ENCODE data around the gene MTRFR. TPM values are rescaled to one million over a fixed set of nuclear protein-coding genes. Genes with fewer than 3 reads are reported as not detected.

Gene MTRFR
- total RNA-seq (45.5 and 49.0 TPM in 2 replicates), polyA plus RNA-seq (18.7 and 25.0 TPM in 2 replicates), polyA minus RNA-seq (19.6 and 30.5 TPM in 2 replicates)
- total RNA-seq (2013), result 23.7 TPM

DNA sequence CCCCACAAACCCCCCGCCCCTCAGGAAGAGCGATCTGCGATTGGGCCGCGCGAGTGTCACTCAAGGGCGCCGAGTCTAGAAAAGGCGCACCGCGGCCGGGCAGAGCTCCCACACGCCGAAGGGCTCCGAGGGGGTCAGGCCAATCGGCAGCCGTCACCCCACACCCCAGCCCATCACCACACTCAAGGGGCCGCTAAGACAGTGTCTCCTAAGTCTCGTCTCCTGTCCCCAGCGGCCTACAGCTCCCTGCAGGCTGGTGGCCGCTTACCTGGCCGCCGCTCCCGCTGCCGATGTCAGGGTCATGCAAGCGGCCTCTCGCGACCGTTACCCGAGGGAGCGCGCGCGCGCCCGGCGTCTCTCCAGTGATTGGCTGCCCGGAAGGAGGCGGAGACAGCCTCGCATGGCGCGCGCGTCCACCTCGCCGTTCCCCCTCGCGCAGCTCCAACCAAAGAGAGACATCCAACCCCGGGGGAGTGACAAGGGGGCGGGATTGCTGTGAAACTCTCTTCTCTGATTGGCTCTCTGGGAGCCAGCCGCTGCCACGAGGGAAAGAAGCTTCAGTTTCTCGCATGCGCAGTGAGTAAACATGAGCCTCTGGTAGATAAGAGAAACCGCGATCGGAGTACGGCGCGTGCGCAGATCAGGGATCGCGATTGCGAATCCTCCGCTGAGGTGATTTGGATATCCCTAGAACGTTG, at the start of gene MTRFR, which contains the start of gene MPHOSPH9:
MTRFR (plus strand) TSS at position 630 of the 698 bp plus-strand sequence. CDS start 20,239 bp downstream, outside the sequence.
MPHOSPH9 (minus strand) TSS at position 335 of the 698 bp plus-strand sequence. CDS start 2,777 bp downstream, outside the sequence.
- CTCF ChIA-PET, result interaction anchor here (0.6 to 4.2 kb wide), 14 partner anchors 10 to 595 kb away, joined by 3 to 31 read pairs (median 3); no protein-coding TSS in a partner anchor
- H3K79me2 ChIP-seq (ENCODE audit: control insufficient read depth, insufficient read depth, low read length), result peaks cover 71% of the 10 kb centered on the region
- H3K4me3 ChIP-seq (ENCODE audit: control extremely low read depth in 1 of 5, extremely low read depth in 1 of 5, insufficient read depth in 1 of 5, low read depth in 2 of 5, low read length in 4 of 5), result peak within 1 kb of the TSS; percentile 88 to 99 (median 96)
- H3K9me3 ChIP-seq (ENCODE audit: control extremely low read depth in 1 of 3, control insufficient read depth in 2 of 3, insufficient read depth in 1 of 3, low read length in 2 of 3), result no peaks in the 10 kb centered on the region
- intact Hi-C loops (cut with micrococcal nuclease), result loop anchor here (1.0 to 5.0 kb wide), 8 partner anchors 82 to 740 kb away; partner anchors contain the start of genes CCDC92, KMT5A, PITPNM2 and ZNF664
- peak; percentile 100 for DNase-seq
- H4K20me1 ChIP-seq (ENCODE audit: control insufficient read depth, insufficient read depth, low read length, poor library complexity, severe bottlenecking), result peaks cover 23% of the 10 kb centered on the region
- H3K9ac ChIP-seq (ENCODE audit: low read length), result peak within 1 kb of the TSS; percentile 89
- peak; percentile 90 for ATAC-seq (ENCODE audit: low read depth)
- H3K27me3 ChIP-seq (replicated peaks in 1 of 4; ENCODE audit: control extremely low read depth in 1 of 4, control insufficient read depth in 3 of 4, insufficient read depth in 4 of 4, low read length in 3 of 4), result no peaks in the 10 kb centered on the region
- Mint-ChIP-seq H3K9me3 (ENCODE audit: insufficient read depth) (no peaks in the 10 kb centered on the region), H3K4me3 (peak within 1 kb of the TSS; percentile 92), H3K4me1 (peaks cover 67% of the 10 kb centered on the region), H3K27me3 (no peaks in the 10 kb centered on the region), H3K27ac (peak within 1 kb of the TSS; percentile 95)
- under 1% methylated on average over 66 of the region's 66 CpGs for WGBS (ENCODE audit: insufficient coverage)
- peaks cover 52 to 61% of the 10 kb centered on the region in 2 donors for H3K4me1 ChIP-seq (ENCODE audit: control insufficient read depth in 2 of 2, insufficient read depth in 2 of 2, low read length in 2 of 2)
- H3K36me3 ChIP-seq (replicated peaks in 1 of 2; ENCODE audit: control extremely low read depth in 1 of 2, control insufficient read depth in 1 of 2, extremely low read depth in 1 of 2, insufficient read depth in 2 of 2, low read length in 1 of 2), result no peaks in the 10 kb centered on the region
- peak within 1 kb of the TSS; percentile 96 for H2AFZ ChIP-seq (ENCODE audit: insufficient read depth, low read depth, low read length, poor library complexity, severe bottlenecking)
- peak within 1 kb of the TSS; percentile 82 for H3K4me2 ChIP-seq (replicated peaks; ENCODE audit: low read depth, low read length, poor library complexity, severe bottlenecking)
- POLR2A ChIA-PET, result interaction anchor here (0.6 to 2.3 kb wide), 16 partner anchors 34 to 732 kb away, joined by 3 to 26 read pairs (median 5); partner anchors contain the start of genes ABCB9, KMT5A, KNTC1 and OGFOD2
- peak within 1 kb of the TSS; percentile 84 to 93 for H3K27ac ChIP-seq (ENCODE audit: low read length in 2 of 2)
- no peak for TF ChIP-seq EZH2 (IDR thresholded peaks at IDR 0.05; ENCODE audit: borderline replicate concordance, insufficient read depth, low read depth, low read length, poor library complexity, severe bottlenecking)
- TF ChIP-seq, protein P1, sequence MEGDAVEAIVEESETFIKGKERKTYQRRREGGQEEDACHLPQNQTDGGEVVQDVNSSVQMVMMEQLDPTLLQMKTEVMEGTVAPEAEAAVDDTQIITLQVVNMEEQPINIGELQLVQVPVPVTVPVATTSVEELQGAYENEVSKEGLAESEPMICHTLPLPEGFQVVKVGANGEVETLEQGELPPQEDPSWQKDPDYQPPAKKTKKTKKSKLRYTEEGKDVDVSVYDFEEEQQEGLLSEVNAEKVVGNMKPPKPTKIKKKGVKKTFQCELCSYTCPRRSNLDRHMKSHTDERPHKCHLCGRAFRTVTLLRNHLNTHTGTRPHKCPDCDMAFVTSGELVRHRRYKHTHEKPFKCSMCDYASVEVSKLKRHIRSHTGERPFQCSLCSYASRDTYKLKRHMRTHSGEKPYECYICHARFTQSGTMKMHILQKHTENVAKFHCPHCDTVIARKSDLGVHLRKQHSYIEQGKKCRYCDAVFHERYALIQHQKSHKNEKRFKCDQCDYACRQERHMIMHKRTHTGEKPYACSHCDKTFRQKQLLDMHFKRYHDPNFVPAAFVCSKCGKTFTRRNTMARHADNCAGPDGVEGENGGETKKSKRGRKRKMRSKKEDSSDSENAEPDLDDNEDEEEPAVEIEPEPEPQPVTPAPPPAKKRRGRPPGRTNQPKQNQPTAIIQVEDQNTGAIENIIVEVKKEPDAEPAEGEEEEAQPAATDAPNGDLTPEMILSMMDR (IDR thresholded peaks at IDR 0.05), result no peak

DNA sequence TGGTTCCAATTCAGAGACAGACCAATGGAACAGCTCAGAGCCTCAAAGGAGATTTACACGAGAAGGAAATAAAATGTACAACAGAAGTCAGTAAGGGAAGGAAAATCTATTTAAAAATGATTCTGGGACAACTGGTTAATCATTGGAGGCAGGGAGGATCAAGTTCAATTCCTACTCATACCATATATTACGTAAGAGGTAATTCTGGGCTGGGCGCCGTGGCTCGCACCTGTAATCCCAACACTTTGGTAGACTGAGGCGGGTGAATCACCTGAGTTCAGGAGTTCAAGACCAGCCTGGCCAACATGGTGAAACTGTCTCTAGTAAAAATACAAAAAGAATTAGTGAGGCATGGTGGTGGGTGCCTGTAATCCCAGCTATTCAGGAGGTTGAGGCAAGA, 45.6 kb upstream of the MTRFR start:
- Mint-ChIP-seq H3K4me3 (no peak overlapping the region), H3K4me1 (no peaks in the 10 kb centered on the region), H3K9me3 (ENCODE audit: insufficient read depth) (no peaks in the 10 kb centered on the region), H3K27ac (no peak overlapping the region), H3K27me3 (no peaks in the 10 kb centered on the region)
- intact Hi-C loops (cut with micrococcal nuclease), result no loop called here
- no peak for DNase-seq
- Histone ChIP-seq H3K27me3 (replicated peaks in 1 of 4; ENCODE audit: control extremely low read depth in 1 of 4, control insufficient read depth in 3 of 4, insufficient read depth in 4 of 4, low read length in 3 of 4) (no peaks in the 10 kb centered on the region), H2AFZ (ENCODE audit: insufficient read depth, low read depth, low read length, poor library complexity, severe bottlenecking) (no peak overlapping the region), H4K20me1 (ENCODE audit: control insufficient read depth, insufficient read depth, low read length, poor library complexity, severe bottlenecking) (no peaks in the 10 kb centered on the region), H3K9ac (ENCODE audit: low read length) (no peak overlapping the region), H3K79me2 (ENCODE audit: control insufficient read depth, insufficient read depth, low read length) (no peaks in the 10 kb centered on the region), H3K4me1 (ENCODE audit: control insufficient read depth in 2 of 2, insufficient read depth in 2 of 2, low read length in 2 of 2) (no peaks in the 10 kb centered on the region), H3K4me2 (replicated peaks; ENCODE audit: low read depth, low read length, poor library complexity, severe bottlenecking) (no peak overlapping the region), H3K4me3 (ENCODE audit: control extremely low read depth in 1 of 5, extremely low read depth in 1 of 5, insufficient read depth in 1 of 5, low read depth in 2 of 5, low read length in 4 of 5) (no peak overlapping the region), H3K36me3 (replicated peaks in 1 of 2; ENCODE audit: control extremely low read depth in 1 of 2, control insufficient read depth in 1 of 2, extremely low read depth in 1 of 2, insufficient read depth in 2 of 2, low read length in 1 of 2) (peaks cover 22 to 26% of the 10 kb centered on the region in 2 experiments), H3K27ac (ENCODE audit: low read length in 2 of 2) (no peak overlapping the region), H3K9me3 (ENCODE audit: control extremely low read depth in 1 of 3, control insufficient read depth in 2 of 3, insufficient read depth in 1 of 3, low read length in 2 of 3) (no peaks in the 10 kb centered on the region)
- ChIA-PET POLR2A (no interaction called here), CTCF (interaction anchor here (1.3 kb wide), 1 partner anchor 50 kb away, joined by 3 read pairs; no protein-coding TSS in a partner anchor)
- no peak for ATAC-seq (ENCODE audit: low read depth)
- WGBS (ENCODE audit: insufficient coverage), result 100% methylated on average over 5 of the region's 6 CpGs
- TF ChIP-seq EZH2 (IDR thresholded peaks at IDR 0.05; ENCODE audit: borderline replicate concordance, insufficient read depth, low read depth, low read length, poor library complexity, severe bottlenecking), result no peak
- TF ChIP-seq, protein P1 (IDR thresholded peaks at IDR 0.05), result no peak

Data from B cell (primary cell).